OCI-LY1 (cell line): ENCODE measurements around the gene CSRP1.
A peak's percentile ranks its signal among the peaks of the same experiment; 100 is the strongest.

Source experiments
- H2AFZ ChIP-seq: fragments of 200-600 bp; sonication (generic), shearing (Covaris generic); 2 replicates; pipeline ENCODE4 v1.6.0; 2014; ENCODE audit warnings: antibody characterized with exemption, mild to moderate bottlenecking, low read length
- H3F3A ChIP-seq: fragments of 200-600 bp; sonication (generic), shearing (Covaris generic); 2 replicates; pipeline ENCODE4 v1.6.0; 2014; ENCODE audit warnings: mild to moderate bottlenecking, antibody characterized with exemption, low read length, moderate library complexity; ENCODE audit not compliant: insufficient read depth
- H3K27ac ChIP-seq: fragments of 200-600 bp; sonication (generic); 2 replicates; pipeline ENCODE4 v1.5.1; 2014; ENCODE audit warnings: low read length, mixed run types, mild to moderate bottlenecking, low read depth; ENCODE audit not compliant: poor library complexity, severe bottlenecking
- H3K27me3 ChIP-seq: fragments of 200-600 bp; sonication (generic); 2 replicates; pipeline ENCODE4 v1.6.0; 2014; ENCODE audit warnings: antibody characterized with exemption, mild to moderate bottlenecking, low read length, moderate library complexity; ENCODE audit not compliant: insufficient read depth
- H3K36me3 ChIP-seq: fragments of 200-600 bp; sonication (generic); 2 replicates; pipeline ENCODE4 v1.6.1; 2014; ENCODE audit warnings: mild to moderate bottlenecking, antibody characterized with exemption, low read length, moderate library complexity, mixed read lengths; ENCODE audit not compliant: insufficient read depth
- H3K4me1 ChIP-seq: fragments of 200-600 bp; sonication (generic); 2 replicates; pipeline ENCODE4 v1.5.1; 2014; ENCODE audit warnings: mild to moderate bottlenecking, low read length, moderate library complexity; ENCODE audit not compliant: insufficient read depth, severe bottlenecking
- H3K4me2 ChIP-seq: fragments of 200-600 bp; sonication (generic), shearing (Covaris generic); 2 replicates; pipeline ENCODE4 v1.6.1; 2014; ENCODE audit warnings: low read length
- H3K4me3 ChIP-seq: fragments of 200-600 bp; sonication (generic); 2 replicates; pipeline ENCODE4 v1.5.1; 2014; ENCODE audit warnings: low read length, low read depth, mild to moderate bottlenecking, mixed read lengths; ENCODE audit not compliant: poor library complexity, severe bottlenecking
- H3K79me2 ChIP-seq: fragments of 200-600 bp; shearing (Covaris generic); 2 replicates; pipeline ENCODE4 v1.6.1; 2016; ENCODE audit warnings: mixed run types, low read length, mixed read lengths; ENCODE audit not compliant: insufficient read depth
- H3K9ac ChIP-seq: fragments of 200-600 bp; sonication (generic), shearing (Covaris generic); 2 replicates; pipeline ENCODE4 v1.6.1; 2014; ENCODE audit warnings: mild to moderate bottlenecking, low read length, mixed read lengths
- H3K9me2 ChIP-seq: fragments of 200-600 bp; sonication (generic), shearing (Covaris generic); 2 replicates; pipeline ENCODE4 v1.6.1; 2014; ENCODE audit warnings: low read depth, mild to moderate bottlenecking, low read length, mixed read lengths
- H3K9me3 ChIP-seq: fragments of 200-600 bp; shearing (Covaris generic); 2 replicates; pipeline ENCODE4 v1.6.1; 2014; ENCODE audit warnings: low read length, mixed read lengths
- H4K20me1 ChIP-seq: fragments of 200-600 bp; sonication (generic), shearing (Covaris generic); 2 replicates; pipeline ENCODE4 v1.6.0; 2016; ENCODE audit warnings: mild to moderate bottlenecking, low read length; ENCODE audit not compliant: insufficient read depth
- EZH2 ChIP-seq: fragments of 200-600 bp; sonication (generic), shearing (Covaris generic); IDR thresholded peaks from 2 replicates; pipeline ENCODE4 v1.8.0; 2017; ENCODE audit warnings: borderline replicate concordance, mixed run types, mild to moderate bottlenecking, antibody characterized with exemption, low read length, moderate library complexity, mixed read lengths
- TF ChIP-seq, protein P1 (sequence below): fragments of 200-600 bp; sonication (generic), shearing (Covaris generic); IDR thresholded peaks from 2 replicates; pipeline ENCODE4 v1.5.1; 2017; ENCODE audit warnings: mild to moderate bottlenecking, antibody characterized with exemption, low read length, moderate library complexity, mixed read lengths

CSRP1 gene

DNA sequence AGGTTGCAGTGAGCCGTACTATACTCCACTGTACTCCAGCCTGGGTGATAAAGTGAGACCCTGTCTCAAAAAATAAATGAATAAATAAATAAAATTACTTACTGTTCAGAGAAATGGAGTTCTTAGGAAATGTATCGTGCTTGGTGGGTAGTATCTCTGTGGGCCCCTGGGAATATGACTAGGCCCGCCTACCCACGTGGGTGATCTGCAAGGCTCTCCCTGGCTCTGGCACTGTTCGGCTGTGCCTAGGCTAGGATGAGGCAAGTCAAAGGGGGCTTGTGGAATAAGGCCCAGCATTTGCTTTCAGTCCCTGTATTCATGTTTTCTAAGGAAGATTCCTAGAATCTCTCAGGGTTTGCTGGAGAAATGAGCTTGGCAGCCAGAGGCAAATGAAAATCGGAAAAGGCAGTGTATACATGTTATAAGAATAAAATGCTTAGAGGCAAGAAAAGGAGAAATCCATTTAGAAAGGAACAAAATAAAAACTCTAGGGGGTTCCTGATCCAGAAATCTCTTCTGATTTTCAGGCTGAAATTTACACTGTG, 4.5 kb upstream of the CSRP1 start:
- H3K4me1 ChIP-seq: peaks cover 51% of the 10 kb centered on the region
- H3K4me2 ChIP-seq: peak overlapping the region; percentile 33; the same call in 1 of the 2 replicates
- H3K27ac ChIP-seq: peak overlapping the region; percentile 63
- H3K36me3 ChIP-seq: no peaks in the 10 kb centered on the region
- no peak overlapping the region for H3K9ac ChIP-seq
- H3F3A ChIP-seq: no peaks in the 10 kb centered on the region
- no peak overlapping the region for H3K4me3 ChIP-seq
- no peaks in the 10 kb centered on the region for H4K20me1 ChIP-seq
- H3K9me2 ChIP-seq: no peaks in the 10 kb centered on the region
- no peaks in the 10 kb centered on the region for H3K27me3 ChIP-seq
- no peaks in the 10 kb centered on the region for H3K79me2 ChIP-seq
- H2AFZ ChIP-seq: no peak overlapping the region
- H3K9me3 ChIP-seq: no peaks in the 10 kb centered on the region
- no peak for TF ChIP-seq EZH2
- TF ChIP-seq, protein P1, sequence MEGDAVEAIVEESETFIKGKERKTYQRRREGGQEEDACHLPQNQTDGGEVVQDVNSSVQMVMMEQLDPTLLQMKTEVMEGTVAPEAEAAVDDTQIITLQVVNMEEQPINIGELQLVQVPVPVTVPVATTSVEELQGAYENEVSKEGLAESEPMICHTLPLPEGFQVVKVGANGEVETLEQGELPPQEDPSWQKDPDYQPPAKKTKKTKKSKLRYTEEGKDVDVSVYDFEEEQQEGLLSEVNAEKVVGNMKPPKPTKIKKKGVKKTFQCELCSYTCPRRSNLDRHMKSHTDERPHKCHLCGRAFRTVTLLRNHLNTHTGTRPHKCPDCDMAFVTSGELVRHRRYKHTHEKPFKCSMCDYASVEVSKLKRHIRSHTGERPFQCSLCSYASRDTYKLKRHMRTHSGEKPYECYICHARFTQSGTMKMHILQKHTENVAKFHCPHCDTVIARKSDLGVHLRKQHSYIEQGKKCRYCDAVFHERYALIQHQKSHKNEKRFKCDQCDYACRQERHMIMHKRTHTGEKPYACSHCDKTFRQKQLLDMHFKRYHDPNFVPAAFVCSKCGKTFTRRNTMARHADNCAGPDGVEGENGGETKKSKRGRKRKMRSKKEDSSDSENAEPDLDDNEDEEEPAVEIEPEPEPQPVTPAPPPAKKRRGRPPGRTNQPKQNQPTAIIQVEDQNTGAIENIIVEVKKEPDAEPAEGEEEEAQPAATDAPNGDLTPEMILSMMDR: no peak

DNA sequence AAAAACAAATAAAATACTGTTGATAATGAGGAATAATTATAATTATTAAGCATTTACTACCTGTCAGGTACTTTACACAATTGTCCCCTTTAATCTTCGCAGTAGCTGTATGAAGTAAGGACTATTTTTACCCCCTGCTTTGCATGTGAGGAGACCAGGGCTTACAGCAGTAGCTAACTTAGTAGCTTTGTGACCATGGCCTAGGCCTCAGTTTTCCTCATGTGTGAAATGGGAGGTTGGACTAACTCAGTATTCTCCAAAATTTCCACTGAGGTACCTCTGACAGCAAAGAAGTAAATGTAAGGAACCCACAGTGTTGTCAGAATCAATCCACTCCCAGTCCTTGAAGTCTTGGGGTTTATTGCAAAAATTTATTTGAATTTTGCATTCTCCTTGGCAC, 3.8 kb upstream of the CSRP1 start:
- H3K36me3 ChIP-seq: no peaks in the 10 kb centered on the region
- peak overlapping the region; percentile 33; the same call in 1 of the 2 replicates for H3K4me2 ChIP-seq
- H3K27me3 ChIP-seq: no peaks in the 10 kb centered on the region
- H2AFZ ChIP-seq: no peak overlapping the region
- peak overlapping the region; percentile 25; the same call in 1 of the 2 replicates for H3K9ac ChIP-seq
- no peaks in the 10 kb centered on the region for H4K20me1 ChIP-seq
- peak overlapping the region; percentile 63 for H3K27ac ChIP-seq
- no peaks in the 10 kb centered on the region for H3K79me2 ChIP-seq
- TF ChIP-seq, protein P1: no peak
- no peak for TF ChIP-seq EZH2
- no peaks in the 10 kb centered on the region for H3K9me2 ChIP-seq
- H3K4me1 ChIP-seq: peaks cover 59% of the 10 kb centered on the region
- no peaks in the 10 kb centered on the region for H3K9me3 ChIP-seq
- H3F3A ChIP-seq: no peaks in the 10 kb centered on the region
- H3K4me3 ChIP-seq: no peak overlapping the region

DNA sequence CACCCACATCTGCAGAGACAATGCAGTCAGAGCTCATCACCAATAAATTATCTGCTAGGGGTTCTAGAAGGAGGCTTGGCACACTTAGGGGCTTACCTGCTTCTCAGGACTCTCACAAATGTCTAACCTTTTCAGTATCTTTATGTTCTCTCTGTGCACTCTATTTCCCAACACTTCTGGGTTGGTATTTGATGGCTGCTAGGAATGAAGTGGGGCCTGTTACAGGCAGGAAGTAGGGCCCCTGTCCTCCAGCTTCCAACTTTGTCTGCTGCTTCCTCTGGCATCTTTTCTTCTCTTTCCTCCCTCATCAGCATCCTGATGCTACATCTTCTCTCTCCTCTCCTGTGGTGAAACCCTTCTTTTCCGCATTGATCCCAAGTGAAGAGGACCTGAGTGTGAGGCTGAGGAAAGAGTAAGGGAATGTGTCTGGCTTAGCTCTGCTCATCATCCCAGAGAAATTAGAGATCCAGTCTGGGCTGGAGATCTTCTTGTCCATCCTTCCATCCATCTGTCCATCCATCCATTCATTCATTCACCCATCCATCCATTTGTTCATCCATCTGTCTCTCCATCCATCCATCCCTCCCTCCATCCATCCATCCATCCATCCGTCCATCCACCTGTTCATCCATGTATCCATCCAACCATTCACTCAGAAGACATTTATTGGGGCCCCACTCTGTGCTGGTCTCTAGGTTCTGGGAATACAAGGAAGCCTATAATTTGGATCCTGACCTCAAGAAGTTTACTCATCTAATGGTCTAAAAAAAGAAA, 2.9 kb upstream of the CSRP1 start:
- no peak for TF ChIP-seq EZH2
- TF ChIP-seq, protein P1: no peak
- H3K9me3 ChIP-seq: no peaks in the 10 kb centered on the region

More for the DNA sequence above, 2.9 kb upstream of the CSRP1 start:
- Histone ChIP-seq H3K9ac (no peak overlapping the region), H3K27ac (peak overlapping the region; percentile 77), H3K79me2 (no peaks in the 10 kb centered on the region), H3F3A (no peaks in the 10 kb centered on the region), H3K9me2 (no peaks in the 10 kb centered on the region), H3K4me1 (peaks cover 68% of the 10 kb centered on the region), H4K20me1 (no peaks in the 10 kb centered on the region), H2AFZ (no peak overlapping the region), H3K4me3 (no peak overlapping the region), H3K27me3 (no peaks in the 10 kb centered on the region), H3K4me2 (no peak overlapping the region), H3K36me3 (no peaks in the 10 kb centered on the region)
